ENCODE data around the gene INTS1.
A peak's percentile ranks its signal among the peaks of the same experiment; 100 is the strongest.

The INTS1 gene

GRCh38 chr7:1473864-1474512, 30.2 kb downstream of the INTS1 start:
- no peaks in the 10 kb centered on the region for H3K9me3 Mint-ChIP-seq
- DNase-seq (ENCODE audit: low spot score), result peak; percentile 73
- H3K4me3 Mint-ChIP-seq, result no peak overlapping the region
- no peaks in the 10 kb centered on the region for H3K4me1 Mint-ChIP-seq (ENCODE audit: low read depth)
- H3K36me3 Mint-ChIP-seq (ENCODE audit: low read depth), result peaks cover 2% of the 10 kb centered on the region
- H3K27me3 Mint-ChIP-seq (ENCODE audit: low read depth), result no peaks in the 10 kb centered on the region
- no peak overlapping the region for H3K27ac Mint-ChIP-seq

- Mint-ChIP-seq H3K27ac (no peak overlapping the region), H3K27me3 (ENCODE audit: low read depth) (no peaks in the 10 kb centered on the region)
Observed at GRCh38 chr7:1470901-1471300, 33.3 kb downstream of the INTS1 start.

GRCh38 chr7:1468643-1469298, 35.4 kb downstream of the INTS1 start:
- Mint-ChIP-seq H3K9me3 (no peaks in the 10 kb centered on the region), H3K36me3 (ENCODE audit: low read depth) (peaks cover 2% of the 10 kb centered on the region), H3K27ac (no peak overlapping the region), H3K4me1 (ENCODE audit: low read depth) (no peaks in the 10 kb centered on the region), H3K27me3 (ENCODE audit: low read depth) (no peaks in the 10 kb centered on the region), H3K4me3 (no peak overlapping the region)
- no peak for DNase-seq (ENCODE audit: low spot score)

More at GRCh38 chr7:1470901-1471300, 33.3 kb downstream of the INTS1 start:
- no peak for DNase-seq (ENCODE audit: low spot score)
- Mint-ChIP-seq H3K4me1 (ENCODE audit: low read depth) (no peaks in the 10 kb centered on the region), H3K4me3 (no peak overlapping the region), H3K9me3 (no peaks in the 10 kb centered on the region), H3K36me3 (ENCODE audit: low read depth) (peaks cover 2% of the 10 kb centered on the region)

GRCh38 chr7:1468203-1468602, 36.0 kb downstream of the INTS1 start:
- Mint-ChIP-seq H3K4me3 (no peak overlapping the region), H3K36me3 (ENCODE audit: low read depth) (peaks cover 2% of the 10 kb centered on the region), H3K27me3 (ENCODE audit: low read depth) (no peaks in the 10 kb centered on the region), H3K27ac (no peak overlapping the region), H3K4me1 (ENCODE audit: low read depth) (no peaks in the 10 kb centered on the region), H3K9me3 (no peaks in the 10 kb centered on the region)
- no peak for DNase-seq (ENCODE audit: low spot score)

GRCh38 chr7:1466524-1467271, 37.5 kb downstream of the INTS1 start:
- no peak overlapping the region for H3K4me3 Mint-ChIP-seq
- H3K27me3 Mint-ChIP-seq (ENCODE audit: low read depth), result no peaks in the 10 kb centered on the region
- no peaks in the 10 kb centered on the region for H3K36me3 Mint-ChIP-seq (ENCODE audit: low read depth)
- no peaks in the 10 kb centered on the region for H3K9me3 Mint-ChIP-seq
- no peak for DNase-seq (ENCODE audit: low spot score)
- H3K4me1 Mint-ChIP-seq (ENCODE audit: low read depth), result peaks cover 3% of the 10 kb centered on the region
- H3K27ac Mint-ChIP-seq, result no peak overlapping the region

- H3K27me3 Mint-ChIP-seq (ENCODE audit: low read depth), result no peaks in the 10 kb centered on the region
- H3K27ac Mint-ChIP-seq, result no peak overlapping the region
- H3K4me1 Mint-ChIP-seq (ENCODE audit: low read depth), result peaks cover 3% of the 10 kb centered on the region
- H3K36me3 Mint-ChIP-seq (ENCODE audit: low read depth), result no peaks in the 10 kb centered on the region
- H3K9me3 Mint-ChIP-seq, result no peaks in the 10 kb centered on the region
- no peak overlapping the region for H3K4me3 Mint-ChIP-seq
- no peak for DNase-seq (ENCODE audit: low spot score)
Observed at GRCh38 chr7:1464694-1465093, 39.5 kb downstream of the INTS1 start.

- no peaks in the 10 kb centered on the region for H3K9me3 Mint-ChIP-seq
- no peaks in the 10 kb centered on the region for H3K36me3 Mint-ChIP-seq (ENCODE audit: low read depth)
- no peaks in the 10 kb centered on the region for H3K27me3 Mint-ChIP-seq (ENCODE audit: low read depth)
- H3K4me1 Mint-ChIP-seq (ENCODE audit: low read depth), result peaks cover 3% of the 10 kb centered on the region
- H3K27ac Mint-ChIP-seq, result no peak overlapping the region
- DNase-seq (ENCODE audit: low spot score), result no peak
- no peak overlapping the region for H3K4me3 Mint-ChIP-seq
Observed at GRCh38 chr7:1463676-1464223, 40.4 kb downstream of the INTS1 start.

GRCh38 chr7:1461646-1462375, 42.4 kb downstream of the INTS1 start:
- Mint-ChIP-seq H3K4me1 (ENCODE audit: low read depth) (peaks cover 3% of the 10 kb centered on the region), H3K27me3 (ENCODE audit: low read depth) (peaks cover 3% of the 10 kb centered on the region), H3K36me3 (ENCODE audit: low read depth) (no peaks in the 10 kb centered on the region), H3K9me3 (no peaks in the 10 kb centered on the region), H3K4me3 (peak overlapping the region; percentile 7), H3K27ac (peak overlapping the region; percentile 3)
- DNase-seq (ENCODE audit: low spot score), result no peak

GRCh38 chr7:1460821-1461645, 43.2 kb downstream of the INTS1 start:
- no peak for DNase-seq (ENCODE audit: low spot score)
- Mint-ChIP-seq H3K9me3 (no peaks in the 10 kb centered on the region), H3K27ac (no peak overlapping the region), H3K27me3 (ENCODE audit: low read depth) (peaks cover 3% of the 10 kb centered on the region), H3K4me1 (ENCODE audit: low read depth) (peaks cover 3% of the 10 kb centered on the region), H3K4me3 (no peak overlapping the region), H3K36me3 (ENCODE audit: low read depth) (no peaks in the 10 kb centered on the region)

GRCh38 chr7:1459920-1460820, 44.0 kb downstream of the INTS1 start:
- H3K9me3 Mint-ChIP-seq, result no peaks in the 10 kb centered on the region
- H3K27me3 Mint-ChIP-seq (ENCODE audit: low read depth), result peaks cover 3% of the 10 kb centered on the region
- no peak for DNase-seq (ENCODE audit: low spot score)
- H3K27ac Mint-ChIP-seq, result no peak overlapping the region
- peaks cover 3% of the 10 kb centered on the region for H3K4me1 Mint-ChIP-seq (ENCODE audit: low read depth)
- no peaks in the 10 kb centered on the region for H3K36me3 Mint-ChIP-seq (ENCODE audit: low read depth)
- peak overlapping the region; percentile 69 for H3K4me3 Mint-ChIP-seq

GRCh38 chr7:1459512-1459892, 44.7 kb downstream of the INTS1 start:
- Mint-ChIP-seq H3K4me3 (peak overlapping the region; percentile 50), H3K27ac (no peak overlapping the region), H3K36me3 (ENCODE audit: low read depth) (no peaks in the 10 kb centered on the region), H3K27me3 (ENCODE audit: low read depth) (peaks cover 3% of the 10 kb centered on the region), H3K4me1 (ENCODE audit: low read depth) (peaks cover 3% of the 10 kb centered on the region), H3K9me3 (no peaks in the 10 kb centered on the region)
- DNase-seq (ENCODE audit: low spot score), result peak; percentile 97

GRCh38 chr7:1458683-1459511, 45.3 kb downstream of the INTS1 start, which contains the start of gene MICALL2:
TSS of gene MICALL2 (minus strand) at chr7:1459470. CDS start at chr7:1459326, 144 bp downstream.
- Mint-ChIP-seq H3K27me3 (ENCODE audit: low read depth) (peaks cover 3% of the 10 kb centered on the region), H3K9me3 (no peaks in the 10 kb centered on the region), H3K4me3 (peak within 1 kb of the TSS; percentile 69), H3K36me3 (ENCODE audit: low read depth) (no peaks in the 10 kb centered on the region), H3K27ac (peak within 1 kb of the TSS; percentile 26), H3K4me1 (ENCODE audit: low read depth) (peaks cover 3% of the 10 kb centered on the region)
- DNase-seq (ENCODE audit: low spot score), result peak; percentile 40
